Liver (tissue), 9 donors: ENCODE results near the gene LNX2. TPM values are rescaled to one million over a fixed set of nuclear protein-coding genes. Genes with fewer than 3 reads are reported as not detected.

ENCODE experiments used
- DNase-seq: peaks from one replicate; pipeline ENCODE4 v3.0.0-alpha.2; 2017; ENCODE audit warnings: low spot score
- H3K27ac ChIP-seq, 2 donors: one replicate each; pipeline ENCODE4 v1.7.0; 2013; ENCODE audit warnings: inconsistent platforms in 2 of 2, low read length in 2 of 2, control low read depth in 1 of 2, low read depth in 1 of 2, mild to moderate bottlenecking in 1 of 2
- H3K27me3 ChIP-seq, 4 donors: one replicate each; pipeline versions ENCODE4 v1.6.1 to v1.7.0; 2013; ENCODE audit warnings: low read length in 3 of 4, inconsistent platforms in 1 of 4, mild to moderate bottlenecking in 1 of 4, moderate library complexity in 1 of 4; ENCODE audit not compliant: control insufficient read depth in 4 of 4, insufficient read depth in 4 of 4
- H3K36me3 ChIP-seq, 4 donors: one replicate each; pipeline versions ENCODE4 v1.6.1 to v1.7.0; 2013; ENCODE audit warnings: low read length in 3 of 4, mild to moderate bottlenecking in 3 of 4, low read depth in 1 of 4, moderate library complexity in 1 of 4; ENCODE audit not compliant: control insufficient read depth in 4 of 4, insufficient read depth in 3 of 4
- H3K4me1 ChIP-seq, 4 donors: one replicate each; pipeline versions ENCODE4 v1.6.1 to v1.7.0; 2013; ENCODE audit warnings: low read length in 3 of 4, mild to moderate bottlenecking in 3 of 4, moderate library complexity in 1 of 4; ENCODE audit not compliant: control insufficient read depth in 4 of 4, insufficient read depth in 4 of 4
- H3K4me3 ChIP-seq, 3 donors: one replicate each; pipeline versions ENCODE4 v1.6.1 to v1.7.0; 2013; ENCODE audit warnings: low read length in 3 of 3, control low read depth in 1 of 3, low read depth in 1 of 3, mild to moderate bottlenecking in 1 of 3
- H3K9ac ChIP-seq, 2 donors: one replicate each; pipeline ENCODE4 v1.7.0; 2013; ENCODE audit warnings: low read length in 2 of 2, mild to moderate bottlenecking in 2 of 2, moderate library complexity in 2 of 2, control low read depth in 1 of 2, low read depth in 1 of 2
- H3K9me3 ChIP-seq, 4 donors: one replicate each; pipeline versions ENCODE4 v1.6.1 to v1.7.0; 2013; ENCODE audit warnings: low read length in 3 of 4; ENCODE audit not compliant: control insufficient read depth in 4 of 4
- CTCF ChIP-seq: fragments of 150-350 bp; IDR thresholded peaks from 2 replicates; pipeline ENCODE4 v1.5.1; 2017; ENCODE audit warnings: improper control_type of control experiment, low read depth, low read length; ENCODE audit not compliant: missing input control
- EGR1 ChIP-seq, 2 donors: IDR thresholded peaks; 2 replicates each; pipeline ENCODE4 v1.6.1; 2016 to 2018; ENCODE audit warnings: antibody characterized with exemption in 2 of 2, low read depth in 2 of 2
- FOXA2 ChIP-seq: IDR thresholded peaks from 2 replicates; pipeline ENCODE4 v1.6.1; 2016; ENCODE audit warnings: antibody characterized with exemption
- GABPA ChIP-seq, 2 donors: IDR thresholded peaks in 1 of 2; conservative IDR thresholded peaks in 1 of 2; 2 replicates each; pipeline ENCODE4 v1.6.1; 2016; ENCODE audit warnings: antibody characterized with exemption in 2 of 2, mild to moderate bottlenecking in 1 of 2, moderate library complexity in 1 of 2
- HNF4A ChIP-seq, 2 donors: conservative IDR thresholded peaks; 2 replicates each; pipeline ENCODE4 v1.6.1; 2016; ENCODE audit warnings: antibody characterized with exemption in 2 of 2, mild to moderate bottlenecking in 2 of 2
- HNF4G ChIP-seq: IDR thresholded peaks from 2 replicates; pipeline ENCODE4 v1.6.1; 2016; ENCODE audit warnings: antibody characterized with exemption
- JUND ChIP-seq, 2 donors: IDR thresholded peaks; 2 replicates each; pipeline ENCODE4 v1.6.1; 2016; ENCODE audit warnings: antibody characterized with exemption in 2 of 2
- NR2F2 ChIP-seq: IDR thresholded peaks from 2 replicates; pipeline ENCODE4 v1.6.1; 2016; ENCODE audit warnings: antibody characterized with exemption
- RAD21 ChIP-seq, 2 donors: IDR thresholded peaks; 2 replicates each; pipeline ENCODE4 v1.6.1; 2016; ENCODE audit warnings: antibody characterized with exemption in 2 of 2, mild to moderate bottlenecking in 2 of 2
- REST ChIP-seq: IDR thresholded peaks from 2 replicates; pipeline ENCODE4 v1.6.1; 2016; ENCODE audit warnings: antibody characterized with exemption, mild to moderate bottlenecking
- SP1 ChIP-seq: IDR thresholded peaks from 2 replicates; pipeline ENCODE4 v1.6.1; 2018; ENCODE audit warnings: antibody characterized with exemption, mild to moderate bottlenecking
- TAF1 ChIP-seq: conservative IDR thresholded peaks from 2 replicates; pipeline ENCODE4 v1.6.1; 2016; ENCODE audit warnings: antibody characterized with exemption, mild to moderate bottlenecking
- YY1 ChIP-seq: IDR thresholded peaks from 2 replicates; pipeline ENCODE4 v1.6.1; 2016; ENCODE audit warnings: antibody characterized with exemption, mild to moderate bottlenecking
- WGBS: extraction: QIAGEN DNeasy Blood & Tissue Kit; methylation state at CpG from one replicate; pipeline ENCODE4 v1.1.7; 2013; 5-methylcytosine and 5-hydroxymethylcytosine counted together
- polyA plus RNA-seq, 2 donors: library from polyadenylated mRNA; stranded (reverse) in 1 of 2; unstranded in 1 of 2; fragments of 200-250 nt in 1 of 2; fragments of >200 nt in 1 of 2; fragmentation: Nextera tagmentation in 1 of 2; extraction: Ambion mirVana in 1 of 2; gene quantifications; one replicate each; pipeline versions ENCODE4 v1.2.1 to v1.2.3, GENCODE V29; 2013 to 2015
- total RNA-seq, 2 donors: library from RNA; depleted of rRNA; stranded (reverse); fragments of >200 nt; gene quantifications; one replicate each; pipeline ENCODE4 v1.2.3, GENCODE V29; 2014
- TF ChIP-seq, protein P1 (sequence below): IDR thresholded peaks from 2 replicates; pipeline ENCODE4 v1.6.1; 2016; ENCODE audit warnings: antibody characterized with exemption
- donor health status: healthy.
- donor health status: healthy.
- donor health status: healthy.
- donor health status: healthy.
- donor health status: healthy.

LNX2 gene
- total and polyA plus RNA-seq, 4 donors: 6.2 to 25.9 (median 13.3) TPM

DNA sequence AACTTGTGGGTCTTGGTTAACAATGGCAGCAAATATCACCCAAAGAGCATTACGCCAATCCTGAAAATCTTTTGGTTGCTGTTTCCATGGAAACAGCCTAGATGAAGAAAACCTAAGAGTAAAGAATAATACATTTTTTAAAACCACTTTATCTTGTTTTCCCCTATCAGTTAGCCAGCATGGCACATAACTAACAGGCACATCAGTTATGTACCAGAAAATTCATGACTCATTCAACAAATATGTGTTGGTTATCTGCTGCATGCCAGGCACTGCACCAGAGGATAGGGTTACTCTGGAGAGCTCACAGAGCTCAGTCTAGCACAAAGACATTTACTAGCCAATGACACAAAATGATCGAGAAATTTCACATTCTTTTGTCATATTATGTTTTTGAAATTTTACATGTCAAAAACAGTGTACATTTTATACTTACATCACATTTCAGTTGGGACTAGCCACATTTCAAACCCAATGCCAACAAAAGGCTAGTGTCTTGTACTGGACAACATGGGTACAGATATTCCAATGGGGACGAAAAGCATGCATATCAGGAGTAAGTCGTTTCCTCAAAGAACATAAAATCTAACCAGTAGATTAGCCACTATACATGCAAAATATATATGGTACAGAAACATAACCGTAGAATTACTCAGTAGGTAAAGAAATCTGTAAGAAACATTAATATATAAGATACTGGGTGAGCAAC lies 20.3 kb downstream of the LNX2 start:
- WGBS: 91% methylated on average over 5 of the region's 5 CpGs
- Histone ChIP-seq H3K27me3 (no peaks in the 10 kb centered on the region), H3K4me3 (no peak overlapping the region), H3K4me1 (peaks cover 0 to 12% (median 5%) of the 10 kb centered on the region in 4 donors), H3K9me3 (no peaks in the 10 kb centered on the region), H3K27ac (no peak overlapping the region), H3K9ac (no peak overlapping the region), H3K36me3 (no peaks in the 10 kb centered on the region)
- TF ChIP-seq JUND (IDR thresholded peaks at IDR 0.05) (peak; percentile 90 to 97), TAF1 (no peak)
- no peak for DNase-seq

- no peak for TF ChIP-seq HNF4A (conservative IDR thresholded peaks at IDR 0.05)
- TF ChIP-seq JUND (IDR thresholded peaks at IDR 0.05): no peak
- TF ChIP-seq RAD21 (IDR thresholded peaks at IDR 0.05): no peak
- no peak for TF ChIP-seq CTCF
- TF ChIP-seq EGR1 (IDR thresholded peaks at IDR 0.05; ENCODE audit: low read depth in 2 of 2): no peak
- no peak for TF ChIP-seq NR2F2
- TF ChIP-seq, protein P1, sequence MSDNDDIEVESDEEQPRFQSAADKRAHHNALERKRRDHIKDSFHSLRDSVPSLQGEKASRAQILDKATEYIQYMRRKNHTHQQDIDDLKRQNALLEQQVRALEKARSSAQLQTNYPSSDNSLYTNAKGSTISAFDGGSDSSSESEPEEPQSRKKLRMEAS: no peak
- no peak for TF ChIP-seq REST
- no peak for TF ChIP-seq SP1
- TF ChIP-seq GABPA (IDR thresholded peaks at IDR 0.05 in 1 of 2, conservative IDR thresholded peaks at IDR 0.05 in 1 of 2): no peak
- no peak for TF ChIP-seq YY1
- TF ChIP-seq HNF4G: no peak
- TF ChIP-seq FOXA2: no peak
- Histone ChIP-seq H3K4me1 (peaks cover 0 to 17% (median 6%) of the 10 kb centered on the region in 4 donors), H3K27ac (no peak overlapping the region), H3K9me3 (no peaks in the 10 kb centered on the region), H3K9ac (no peak overlapping the region), H3K27me3 (no peaks in the 10 kb centered on the region), H3K36me3 (no peaks in the 10 kb centered on the region), H3K4me3 (no peak overlapping the region)
- no peak for DNase-seq
Measured at GRCh38 chr13:27599096-27599495, 21.2 kb downstream of the LNX2 start.
